ENCODE results near the gene IL5.
A peak's percentile ranks its signal among the peaks of the same experiment; 100 is the strongest.
"Not testable (repeated sequence)": the region's sequence is repeated elsewhere in the genome, so short reads cannot be mapped to it uniquely, and the experiment has no call there.

IL5 gene

GRCh38 chr5:132543472-132544201, at the start of gene IL5:
IL5 (minus strand) TSS chr5:132543522; CDS start chr5:132543478, 44 bp downstream.
- Histone ChIP-seq H3K4me3 (replicated peaks; ENCODE audit: low read depth, low read length) (no peak within 1 kb of the TSS), H3K36me3 (ENCODE audit: control insufficient read depth, insufficient read depth, low read length) (no peaks in the 10 kb centered on the region), H3K27me3 (replicated peaks; ENCODE audit: control insufficient read depth, insufficient read depth, low read length) (no peaks in the 10 kb centered on the region)
- DNase-seq (ENCODE audit: extremely low read depth, insufficient read length), result no peak
- TF ChIP-seq, protein P1, sequence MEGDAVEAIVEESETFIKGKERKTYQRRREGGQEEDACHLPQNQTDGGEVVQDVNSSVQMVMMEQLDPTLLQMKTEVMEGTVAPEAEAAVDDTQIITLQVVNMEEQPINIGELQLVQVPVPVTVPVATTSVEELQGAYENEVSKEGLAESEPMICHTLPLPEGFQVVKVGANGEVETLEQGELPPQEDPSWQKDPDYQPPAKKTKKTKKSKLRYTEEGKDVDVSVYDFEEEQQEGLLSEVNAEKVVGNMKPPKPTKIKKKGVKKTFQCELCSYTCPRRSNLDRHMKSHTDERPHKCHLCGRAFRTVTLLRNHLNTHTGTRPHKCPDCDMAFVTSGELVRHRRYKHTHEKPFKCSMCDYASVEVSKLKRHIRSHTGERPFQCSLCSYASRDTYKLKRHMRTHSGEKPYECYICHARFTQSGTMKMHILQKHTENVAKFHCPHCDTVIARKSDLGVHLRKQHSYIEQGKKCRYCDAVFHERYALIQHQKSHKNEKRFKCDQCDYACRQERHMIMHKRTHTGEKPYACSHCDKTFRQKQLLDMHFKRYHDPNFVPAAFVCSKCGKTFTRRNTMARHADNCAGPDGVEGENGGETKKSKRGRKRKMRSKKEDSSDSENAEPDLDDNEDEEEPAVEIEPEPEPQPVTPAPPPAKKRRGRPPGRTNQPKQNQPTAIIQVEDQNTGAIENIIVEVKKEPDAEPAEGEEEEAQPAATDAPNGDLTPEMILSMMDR (IDR thresholded peaks at IDR 0.05; ENCODE audit: insufficient read depth, low read length, poor library complexity, severe bottlenecking), result no peak

DNA sequence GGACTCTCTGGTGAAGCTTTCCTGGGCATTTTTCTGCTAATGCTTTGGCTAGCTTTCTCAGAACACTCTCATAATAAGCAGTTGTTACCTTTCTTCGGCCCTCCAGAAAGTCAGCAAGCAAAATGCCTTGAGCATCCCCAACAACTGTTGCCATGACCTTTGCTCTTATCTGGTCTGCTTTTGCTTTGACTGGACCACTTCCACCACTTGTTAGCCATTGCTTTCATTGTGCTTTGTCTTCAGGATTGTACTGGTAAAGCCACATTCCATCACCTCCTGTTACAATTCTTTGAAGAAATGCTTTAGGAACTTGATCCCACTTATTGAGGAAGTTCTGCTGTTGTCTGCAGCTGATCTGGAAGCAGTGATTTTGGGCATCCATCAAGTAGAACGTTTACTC, 49.2 kb upstream of the IL5 start:
- no peak overlapping the region for H3K4me3 ChIP-seq (replicated peaks; ENCODE audit: low read depth, low read length)
- peaks cover 13% of the 10 kb centered on the region for H3K36me3 ChIP-seq (ENCODE audit: control insufficient read depth, insufficient read depth, low read length)
- no peak for DNase-seq (ENCODE audit: extremely low read depth, insufficient read length)
- H3K27me3 ChIP-seq (replicated peaks; ENCODE audit: control insufficient read depth, insufficient read depth, low read length), result no peaks in the 10 kb centered on the region
- TF ChIP-seq, protein P1 (IDR thresholded peaks at IDR 0.05; ENCODE audit: insufficient read depth, low read length, poor library complexity, severe bottlenecking), result no peak

DNA sequence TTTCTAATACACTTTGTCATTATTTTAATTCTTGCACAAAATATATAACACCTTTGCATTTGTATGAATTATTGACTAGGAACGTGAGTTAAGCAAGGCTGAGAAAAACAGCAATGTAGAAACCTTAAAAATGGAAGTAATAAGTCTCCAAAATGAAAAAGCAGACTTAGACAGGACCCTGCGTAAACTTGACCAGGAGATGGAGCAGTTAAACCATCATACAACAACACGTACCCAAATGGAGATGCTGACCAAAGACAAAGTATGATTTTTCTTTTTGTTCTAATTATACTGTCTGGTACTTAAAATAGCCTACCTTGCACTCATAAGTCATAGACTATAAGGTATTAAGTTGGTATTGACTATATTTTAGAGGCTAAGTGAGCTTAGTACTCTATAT, 47.8 kb upstream of the IL5 start:
- no peak for DNase-seq (ENCODE audit: extremely low read depth, insufficient read length)
- Histone ChIP-seq H3K27me3 (replicated peaks; ENCODE audit: control insufficient read depth, insufficient read depth, low read length) (no peaks in the 10 kb centered on the region), H3K4me3 (replicated peaks; ENCODE audit: low read depth, low read length) (no peak overlapping the region), H3K36me3 (ENCODE audit: control insufficient read depth, insufficient read depth, low read length) (peaks cover 9% of the 10 kb centered on the region)
- TF ChIP-seq, protein P1 (IDR thresholded peaks at IDR 0.05; ENCODE audit: insufficient read depth, low read length, poor library complexity, severe bottlenecking), result peak; percentile 22

GRCh38 chr5:132589467-132589866, 46.1 kb upstream of the IL5 start:
- Histone ChIP-seq H3K36me3 (ENCODE audit: control insufficient read depth, insufficient read depth, low read length) (peaks cover 5% of the 10 kb centered on the region), H3K27me3 (replicated peaks; ENCODE audit: control insufficient read depth, insufficient read depth, low read length) (no peaks in the 10 kb centered on the region), H3K4me3 (replicated peaks; ENCODE audit: low read depth, low read length) (no peak overlapping the region)
- DNase-seq (ENCODE audit: extremely low read depth, insufficient read length), result no peak
- TF ChIP-seq, protein P1 (IDR thresholded peaks at IDR 0.05; ENCODE audit: insufficient read depth, low read length, poor library complexity, severe bottlenecking), result no peak

DNA sequence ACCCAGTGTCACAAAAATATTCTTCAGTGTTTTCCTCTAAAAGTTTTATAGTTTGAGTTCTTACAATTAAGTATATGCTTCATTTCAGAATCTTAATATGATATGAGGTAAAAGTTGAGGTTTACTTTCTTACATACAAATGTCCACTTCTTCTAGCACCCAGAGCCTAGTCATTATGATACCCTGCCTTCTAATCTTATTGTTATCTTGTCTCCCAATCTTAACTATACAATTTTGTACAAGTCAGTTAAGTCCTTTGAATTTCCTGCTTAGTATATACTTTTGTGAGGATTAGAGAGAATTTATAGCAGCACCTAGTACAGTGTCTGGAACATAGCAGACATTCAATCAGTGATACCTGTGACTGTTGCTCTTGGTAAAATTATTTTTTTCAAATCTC, 42.7 kb upstream of the IL5 start:
- DNase-seq (ENCODE audit: extremely low read depth, insufficient read length), result no peak
- H3K36me3 ChIP-seq (ENCODE audit: control insufficient read depth, insufficient read depth, low read length), result peaks cover 1% of the 10 kb centered on the region
- no peak overlapping the region for H3K4me3 ChIP-seq (replicated peaks; ENCODE audit: low read depth, low read length)
- TF ChIP-seq, protein P1 (IDR thresholded peaks at IDR 0.05; ENCODE audit: insufficient read depth, low read length, poor library complexity, severe bottlenecking), result no peak
- H3K27me3 ChIP-seq (replicated peaks; ENCODE audit: control insufficient read depth, insufficient read depth, low read length), result no peaks in the 10 kb centered on the region

- not testable (repeated sequence) for H3K36me3 ChIP-seq (ENCODE audit: control insufficient read depth, insufficient read depth, low read length); DNase-seq (ENCODE audit: extremely low read depth, insufficient read length); H3K27me3 ChIP-seq (replicated peaks; ENCODE audit: control insufficient read depth, insufficient read depth, low read length); H3K4me3 ChIP-seq (replicated peaks; ENCODE audit: low read depth, low read length)
Measured at GRCh38 chr5:132584560-132584959, 41.2 kb upstream of the IL5 start.
